GM23248 (cell line): ENCODE data around the gene MARS1. TPM values are rescaled to one million over a fixed set of nuclear protein-coding genes. Genes with fewer than 3 reads are reported as not detected.

Source experiments
- DNase-seq: peaks from one replicate; pipeline ENCODE4 v3.0.0-alpha.2; 2015
- H2AFZ ChIP-seq: fragments of 200-600 bp; sonication (generic); 2 replicates; pipeline ENCODE4 v1.6.1; 2016; ENCODE audit warnings: antibody characterized with exemption
- H3F3A ChIP-seq: fragments of 200-600 bp; sonication (generic); 2 replicates; pipeline ENCODE4 v1.6.1; 2016; ENCODE audit warnings: mild to moderate bottlenecking, antibody characterized with exemption, mixed run types; ENCODE audit not compliant: insufficient read depth
- H3K27ac ChIP-seq: fragments of 200-600 bp; sonication (generic); 2 replicates; pipeline ENCODE4 v1.5.1; 2016; ENCODE audit warnings: mild to moderate bottlenecking
- H3K27me3 ChIP-seq: fragments of 200-600 bp; sonication (generic); replicated peaks from 2 replicates; pipeline ENCODE4 v1.6.1; 2016; ENCODE audit warnings: mild to moderate bottlenecking; ENCODE audit not compliant: insufficient read depth
- H3K36me3 ChIP-seq: fragments of 200-600 bp; sonication (generic); 2 replicates; pipeline ENCODE4 v1.6.1; 2016; ENCODE audit warnings: low read depth, mild to moderate bottlenecking
- H3K4me1 ChIP-seq: fragments of 200-600 bp; sonication (generic); 2 replicates; pipeline ENCODE4 v1.6.1; 2016; ENCODE audit warnings: mild to moderate bottlenecking; ENCODE audit not compliant: insufficient read depth
- H3K4me2 ChIP-seq: fragments of 200-600 bp; sonication (generic); one replicate; pipeline ENCODE4 v1.6.1; 2016; ENCODE audit warnings: mild to moderate bottlenecking; ENCODE audit not compliant: unreplicated experiment
- H3K4me3 ChIP-seq: fragments of 200-600 bp; sonication (generic); 2 replicates; pipeline ENCODE4 v1.5.1; 2016; ENCODE audit warnings: mild to moderate bottlenecking
- H3K79me2 ChIP-seq: fragments of 200-600 bp; sonication (generic); 2 replicates; pipeline ENCODE4 v1.6.1; 2016; ENCODE audit warnings: mild to moderate bottlenecking; ENCODE audit not compliant: insufficient read depth
- H3K9ac ChIP-seq: fragments of 200-600 bp; sonication (generic); 2 replicates; pipeline ENCODE4 v1.6.1; 2016; ENCODE audit warnings: mild to moderate bottlenecking
- H3K9me2 ChIP-seq: fragments of 200-600 bp; sonication (generic); 2 replicates; pipeline ENCODE4 v1.6.1; 2016; ENCODE audit warnings: mixed run types, mild to moderate bottlenecking, moderate library complexity; ENCODE audit not compliant: insufficient read depth
- H3K9me3 ChIP-seq: fragments of 200-600 bp; sonication (generic); one replicate; pipeline ENCODE4 v1.6.1; 2017; ENCODE audit warnings: low read depth
- H4K20me1 ChIP-seq: fragments of 200-600 bp; sonication (generic); 2 replicates; pipeline ENCODE4 v1.6.0; 2016; ENCODE audit not compliant: insufficient read depth
- EZH2 ChIP-seq: fragments of 200-600 bp; sonication (generic); IDR thresholded peaks from 2 replicates; pipeline ENCODE4 v1.6.1; 2018; ENCODE audit warnings: antibody characterized with exemption, mild to moderate bottlenecking; ENCODE audit not compliant: insufficient read depth, poor library complexity, severe bottlenecking
- EZH2phosphoT487 ChIP-seq: fragments of 200-600 bp; sonication (generic); IDR thresholded peaks from 2 replicates; pipeline ENCODE4 v1.6.1; 2018; ENCODE audit warnings: antibody characterized with exemption, moderate library complexity, mild to moderate bottlenecking, low read depth; ENCODE audit not compliant: insufficient read depth
- WGBS, 2 experiments: methylation state at CpG; one replicate each; pipeline ENCODE4 v1.1.6; 2015 to 2017; ENCODE audit warnings: low lambda C conversion rate in 2 of 2, low coverage in 1 of 2; ENCODE audit errors: missing lambda C conversion rate in 2 of 2; 5-methylcytosine and 5-hydroxymethylcytosine counted together
- in situ Hi-C: fragments of 300-500 bp; cut with MboI; formaldehyde crosslinking; loops from 2 replicates; pipeline ENCODE4 v1.15.0; 2020
- polyA plus RNA-seq: library from polyadenylated mRNA; unstranded; fragments of >200 nt; fragmentation: Nextera tagmentation; extraction: Ambion mirVana; gene quantifications from 2 replicates; pipeline ENCODE4 v1.2.1, GENCODE V29; 2016
- total RNA-seq: library from RNA; depleted of rRNA; stranded (reverse); fragments of >200 nt; shearing (Covaris generic); gene quantifications from 2 replicates; pipeline ENCODE4 v1.2.3, GENCODE V29; 2014

Gene MARS1
- total and polyA plus RNA-seq, 2 experiments from 2014 or later: 184 to 272 TPM

DNA sequence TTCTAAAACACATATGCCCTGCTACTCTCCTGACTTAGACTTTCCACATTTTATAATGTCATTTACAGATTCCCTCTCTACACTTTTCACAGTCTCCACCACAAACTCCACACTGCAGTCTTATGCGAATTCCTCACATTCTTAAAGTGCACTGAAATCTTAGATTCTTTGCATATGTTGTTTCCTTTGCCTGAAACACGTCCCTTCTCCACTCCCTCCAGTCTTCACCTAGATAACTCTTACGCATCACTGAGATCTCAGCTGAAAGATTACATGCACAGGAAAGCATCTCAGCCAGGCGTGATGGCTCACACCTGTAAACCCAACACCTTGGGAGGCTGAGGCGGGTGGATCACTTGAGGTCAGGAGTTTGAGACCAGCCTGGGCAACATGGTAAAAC lies 4.4 kb upstream of the MARS1 start:
- Histone ChIP-seq H2AFZ (peak overlapping the region; percentile 29; the same call in 1 of the 2 replicates), H3K9ac (peak overlapping the region; percentile 13; the same call in 1 of the 2 replicates), H3K36me3 (no peaks in the 10 kb centered on the region), H3K27ac (no peak overlapping the region), H3K79me2 (peaks cover 8% of the 10 kb centered on the region), H4K20me1 (no peaks in the 10 kb centered on the region), H3K4me1 (0 out of 2 replicates have a peak, but pooled peaks cover 7% of the 10 kb centered on the region), H3K4me2 (peak overlapping the region; percentile 27), H3K27me3 (peaks cover 11% of the 10 kb centered on the region), H3K9me3 (no peaks in the 10 kb centered on the region), H3K4me3 (no peak overlapping the region), H3K9me2 (no peaks in the 10 kb centered on the region), H3F3A (peaks cover 8% of the 10 kb centered on the region)
- in situ Hi-C loops: no loop called here
- TF ChIP-seq EZH2 (no peak), EZH2phosphoT487 (no peak)
- DNase-seq: peak; percentile 46
- WGBS, 2 experiments: 30 to 33% methylated on average over 5 of the region's 5 CpGs

DNA sequence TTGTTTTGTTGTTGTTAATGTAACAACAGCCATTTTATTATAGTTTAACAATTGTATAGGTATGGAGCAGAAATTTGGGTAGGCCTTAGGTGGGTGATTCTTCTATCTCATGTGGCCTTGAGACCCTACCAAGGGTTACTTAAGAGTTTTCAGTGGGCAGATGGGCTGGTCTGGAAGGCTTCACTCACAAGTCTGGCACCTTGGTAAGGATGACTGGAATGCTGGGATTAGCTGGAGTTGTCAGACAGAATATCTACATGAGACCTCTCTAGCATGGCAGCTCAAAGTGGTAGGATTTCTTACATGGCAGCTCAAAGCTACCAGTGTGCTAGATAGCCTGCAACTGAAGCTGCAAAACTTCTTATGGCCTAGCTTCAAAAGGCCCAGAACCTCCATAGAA lies 2.2 kb upstream of the MARS1 start:
- in situ Hi-C loops: no loop called here
- no peak for TF ChIP-seq EZH2
- TF ChIP-seq EZH2phosphoT487: no peak
- Histone ChIP-seq H3K36me3 (peaks cover 18% of the 10 kb centered on the region), H3K9ac (no peak overlapping the region), H3K79me2 (peaks cover 30% of the 10 kb centered on the region), H3K4me2 (no peak overlapping the region), H3K4me3 (no peak overlapping the region), H3K27me3 (peaks cover 3% of the 10 kb centered on the region; the same call in 1 of the 2 replicates), H4K20me1 (no peaks in the 10 kb centered on the region), H3K4me1 (peaks cover 11% of the 10 kb centered on the region), H3K27ac (no peak overlapping the region), H3K9me3 (no peaks in the 10 kb centered on the region), H3F3A (peaks cover 11% of the 10 kb centered on the region), H3K9me2 (no peaks in the 10 kb centered on the region), H2AFZ (no peak overlapping the region)
- no peak for DNase-seq

DNA sequence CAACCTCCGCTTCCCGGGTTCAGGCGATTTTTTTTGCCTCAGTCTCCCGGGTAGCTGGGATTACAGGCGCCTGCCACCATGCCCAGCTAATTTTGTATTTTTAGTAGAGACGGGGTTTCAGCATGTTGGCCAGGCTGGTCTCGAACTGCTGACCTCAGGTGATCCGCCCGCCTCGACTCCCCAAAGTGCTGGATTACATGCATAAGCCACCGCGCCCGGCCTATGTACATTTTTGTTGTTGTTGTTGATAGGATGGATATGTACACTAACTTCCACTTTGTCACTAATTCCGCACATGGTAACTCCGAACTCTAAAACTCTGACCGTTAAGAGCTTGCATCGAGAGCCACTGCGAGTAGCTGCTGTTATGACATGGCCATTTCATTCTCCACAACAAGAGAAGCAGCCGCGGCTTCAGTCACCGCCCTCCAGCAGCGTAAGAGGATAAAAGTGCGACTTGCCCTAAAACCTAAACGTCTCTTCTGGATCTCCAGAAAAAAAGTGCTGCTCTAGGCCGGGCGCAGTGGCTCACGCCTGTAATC lies 742 bp upstream of the MARS1 start:
- peak overlapping the region; percentile 97; the same call in 1 of the 2 replicates for H3K4me3 ChIP-seq

DNA sequence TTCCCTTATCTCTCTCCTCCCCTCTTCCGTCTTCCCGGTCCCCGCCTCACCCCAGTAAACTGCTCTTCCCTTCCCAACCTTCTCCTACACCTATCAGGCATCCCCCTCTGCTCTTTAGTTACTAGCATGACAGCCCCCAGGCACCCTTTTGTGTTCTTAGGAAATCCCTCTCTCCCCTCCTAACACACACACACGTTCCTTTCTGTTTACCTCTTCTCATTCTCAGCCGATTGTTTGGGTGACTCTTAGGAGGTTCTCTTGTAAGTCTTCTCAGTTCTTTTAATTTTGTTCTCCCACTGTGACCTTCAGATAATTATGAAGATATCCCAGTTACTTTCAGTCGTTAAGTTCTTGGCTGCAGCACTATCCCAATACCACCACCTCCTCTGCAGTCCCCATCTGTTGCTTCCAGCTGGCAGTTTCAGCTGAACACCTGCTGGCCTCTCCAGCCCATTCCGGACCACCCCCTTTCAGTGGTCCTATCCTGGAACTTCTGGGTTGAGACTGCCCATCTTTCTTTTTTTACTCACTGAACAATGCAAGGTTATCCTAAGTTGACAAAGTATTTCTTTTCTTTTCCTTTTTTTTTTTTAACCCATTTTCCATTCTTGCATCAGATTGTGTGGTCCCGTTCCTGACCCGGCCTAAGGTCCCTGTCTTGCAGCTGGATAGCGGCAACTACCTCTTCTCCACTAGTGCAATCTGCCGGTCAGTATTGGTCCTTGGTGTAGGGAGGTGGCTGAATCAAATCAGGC lies 711 bp downstream of the MARS1 start:
- no peaks in the 10 kb centered on the region for H3K27me3 ChIP-seq
- H3K9me2 ChIP-seq: no peaks in the 10 kb centered on the region
- H3F3A ChIP-seq: peaks cover 5% of the 10 kb centered on the region; the same call in 1 of the 2 replicates
- H4K20me1 ChIP-seq: no peaks in the 10 kb centered on the region
- in situ Hi-C loops: no loop called here
- H2AFZ ChIP-seq: peak overlapping the region; percentile 81
- peak; percentile 38 for DNase-seq
- TF ChIP-seq EZH2phosphoT487 (no peak), EZH2 (no peak)
- 30 to 33% methylated on average over 10 to 11 of the region's 11 CpGs for WGBS, 2 experiments
- H3K4me2 ChIP-seq: peak overlapping the region; percentile 96
- no peaks in the 10 kb centered on the region for H3K9me3 ChIP-seq
- peaks cover 49% of the 10 kb centered on the region for H3K79me2 ChIP-seq
- peaks cover 5% of the 10 kb centered on the region for H3K4me1 ChIP-seq
- H3K27ac ChIP-seq: peak overlapping the region; percentile 48
- peaks cover 36% of the 10 kb centered on the region for H3K36me3 ChIP-seq
- peak overlapping the region; percentile 89 for H3K9ac ChIP-seq
- peak overlapping the region; percentile 97 for H3K4me3 ChIP-seq

More for the DNA sequence above, 742 bp upstream of the MARS1 start:
- Histone ChIP-seq H3K4me1 (peaks cover 11% of the 10 kb centered on the region), H3K79me2 (peaks cover 43% of the 10 kb centered on the region), H3K36me3 (peaks cover 31% of the 10 kb centered on the region), H3K9me3 (no peaks in the 10 kb centered on the region), H4K20me1 (no peaks in the 10 kb centered on the region), H3K27ac (no peak overlapping the region), H2AFZ (peak overlapping the region; percentile 81), H3K9me2 (no peaks in the 10 kb centered on the region), H3K9ac (peak overlapping the region; percentile 89; the same call in 1 of the 2 replicates), H3K4me2 (peak overlapping the region; percentile 96), H3F3A (peaks cover 11% of the 10 kb centered on the region), H3K27me3 (no peaks in the 10 kb centered on the region)
- 91% methylated on average over 25 to 27 of the region's 27 CpGs for WGBS, 2 experiments
- no peak for DNase-seq
- in situ Hi-C loops: no loop called here
- no peak for TF ChIP-seq EZH2
- no peak for TF ChIP-seq EZH2phosphoT487
